Stimulated activated CD8-positive, alpha-beta memory T cell treated with anti-CD3 and anti-CD28 coated beads, Interleukin-7, amount 100 ng/mL, for 4 hours (primary cell): Measurements from ENCODE around the gene MEAK7.

ENCODE experiments used
- DNase-seq, 2 donors: peaks; one replicate each; pipeline ENCODE4 v3.0.0-alpha.2; 2020; ENCODE audit warnings: low read depth in 2 of 2

The MEAK7 gene, protein sequence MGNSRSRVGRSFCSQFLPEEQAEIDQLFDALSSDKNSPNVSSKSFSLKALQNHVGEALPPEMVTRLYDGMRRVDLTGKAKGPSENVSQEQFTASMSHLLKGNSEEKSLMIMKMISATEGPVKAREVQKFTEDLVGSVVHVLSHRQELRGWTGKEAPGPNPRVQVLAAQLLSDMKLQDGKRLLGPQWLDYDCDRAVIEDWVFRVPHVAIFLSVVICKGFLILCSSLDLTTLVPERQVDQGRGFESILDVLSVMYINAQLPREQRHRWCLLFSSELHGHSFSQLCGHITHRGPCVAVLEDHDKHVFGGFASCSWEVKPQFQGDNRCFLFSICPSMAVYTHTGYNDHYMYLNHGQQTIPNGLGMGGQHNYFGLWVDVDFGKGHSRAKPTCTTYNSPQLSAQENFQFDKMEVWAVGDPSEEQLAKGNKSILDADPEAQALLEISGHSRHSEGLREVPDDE

DNA sequence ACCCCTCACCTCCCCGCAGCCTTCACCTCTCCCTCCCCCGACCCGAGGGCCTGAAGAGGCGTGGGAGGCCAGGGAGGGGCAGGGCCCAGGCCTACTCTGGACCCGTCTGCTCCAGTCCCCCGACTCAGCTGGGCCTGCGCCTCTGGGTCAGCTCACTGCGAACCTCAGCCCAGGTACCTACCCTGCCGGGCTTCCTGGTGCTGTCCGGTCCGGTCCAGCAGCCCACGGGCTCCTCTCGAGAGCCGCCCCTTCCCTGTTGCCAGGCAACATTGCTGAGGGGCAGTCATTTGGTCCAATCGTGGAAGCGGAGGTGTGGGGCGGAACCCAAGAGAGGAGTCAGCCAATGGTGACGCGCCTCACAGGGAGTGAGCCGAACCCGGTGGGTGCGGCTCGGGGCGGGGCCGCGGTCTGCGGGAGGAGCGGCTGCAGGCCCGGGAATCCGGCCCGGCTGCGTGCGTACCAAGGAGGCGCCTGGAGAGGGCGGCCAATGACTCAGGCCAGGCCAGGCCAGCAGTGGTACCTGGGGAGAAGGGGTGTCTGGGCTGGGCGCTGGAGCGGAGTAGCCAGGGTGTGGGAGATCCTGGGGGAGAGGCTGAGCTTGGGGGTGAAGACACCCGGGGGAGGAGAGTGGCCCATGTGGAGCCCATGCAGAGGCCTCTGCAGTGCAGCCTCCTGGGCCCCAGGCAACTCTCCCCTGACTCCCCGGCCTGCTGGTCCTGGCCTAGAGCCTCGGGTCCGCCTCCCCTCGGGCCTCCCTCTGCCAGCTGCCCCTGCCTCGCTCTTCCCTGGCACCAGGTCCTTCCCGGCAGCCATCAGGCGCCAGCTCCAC lies at the start of gene MEAK7:
TSS of gene MEAK7 (minus strand) at position 240 of the 829 bp plus-strand sequence. CDS start 6,573 bp downstream, outside the sequence.
- peak; percentile 94 for DNase-seq

DNA sequence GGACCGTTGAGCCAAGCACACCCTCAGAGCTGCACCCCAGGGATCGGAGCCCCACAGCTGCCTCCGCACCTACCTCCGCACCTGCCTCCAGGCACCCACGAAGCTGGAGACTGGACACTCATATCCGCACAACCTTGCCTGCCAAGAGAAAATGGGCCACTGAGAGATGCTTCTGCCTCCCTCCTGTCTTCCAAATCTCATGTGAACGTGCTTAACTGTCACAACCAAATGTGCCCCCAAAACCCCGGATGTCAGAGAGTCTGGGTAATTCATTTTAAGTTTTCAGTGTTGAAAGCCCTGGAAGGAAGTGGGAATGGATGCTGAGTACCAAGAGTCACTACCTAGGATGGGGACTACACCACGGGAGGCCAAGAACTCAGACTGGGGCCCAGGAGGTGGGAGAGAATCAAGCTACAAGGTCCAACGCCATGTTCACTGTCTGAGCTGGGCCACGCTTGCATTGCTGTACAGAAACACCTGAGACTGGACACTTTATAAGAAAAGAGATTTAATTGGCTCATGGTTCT lies 49.5 kb upstream of the MEAK7 start:
- DNase-seq: no peak

DNA sequence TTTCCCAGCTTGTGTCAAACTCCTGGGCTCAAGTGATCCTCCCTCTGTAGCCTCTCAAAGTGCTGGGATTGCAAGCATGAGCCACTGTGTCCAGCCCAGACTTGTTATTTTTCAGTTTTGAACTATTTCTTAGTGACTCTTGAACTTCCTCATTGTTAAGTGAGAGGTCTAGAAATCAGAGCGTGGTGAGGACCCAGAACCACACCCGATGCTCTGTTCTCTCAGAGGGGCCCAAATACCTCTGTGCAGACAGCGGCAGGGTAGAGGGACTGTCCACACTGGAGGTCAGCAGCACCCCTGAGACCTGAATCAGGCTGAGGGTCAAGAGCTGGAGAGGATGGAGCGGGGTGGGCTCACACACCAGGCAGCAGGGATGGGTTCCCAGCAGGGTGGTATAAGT lies 47.7 kb upstream of the MEAK7 start:
- DNase-seq: no peak

DNA sequence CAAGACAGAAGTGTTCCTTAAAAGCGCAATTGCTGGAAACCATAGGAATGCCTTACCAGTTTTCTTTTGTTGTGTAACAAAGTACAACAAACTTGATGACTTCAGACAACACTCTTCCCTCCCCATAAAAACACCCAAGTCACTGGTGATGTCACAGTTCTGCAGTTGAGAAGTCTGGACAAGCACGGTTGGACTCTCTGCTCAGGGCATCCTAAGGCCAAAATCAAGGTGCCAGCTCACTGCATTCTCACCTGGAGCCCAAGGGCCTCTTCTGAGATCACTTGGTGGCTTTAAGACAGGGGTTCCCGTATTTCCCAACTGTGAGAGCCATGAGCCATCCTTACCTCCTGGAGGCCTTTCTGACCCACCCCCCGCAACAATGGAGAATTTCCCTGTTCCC lies 45.6 kb upstream of the MEAK7 start:
- no peak for DNase-seq

DNA sequence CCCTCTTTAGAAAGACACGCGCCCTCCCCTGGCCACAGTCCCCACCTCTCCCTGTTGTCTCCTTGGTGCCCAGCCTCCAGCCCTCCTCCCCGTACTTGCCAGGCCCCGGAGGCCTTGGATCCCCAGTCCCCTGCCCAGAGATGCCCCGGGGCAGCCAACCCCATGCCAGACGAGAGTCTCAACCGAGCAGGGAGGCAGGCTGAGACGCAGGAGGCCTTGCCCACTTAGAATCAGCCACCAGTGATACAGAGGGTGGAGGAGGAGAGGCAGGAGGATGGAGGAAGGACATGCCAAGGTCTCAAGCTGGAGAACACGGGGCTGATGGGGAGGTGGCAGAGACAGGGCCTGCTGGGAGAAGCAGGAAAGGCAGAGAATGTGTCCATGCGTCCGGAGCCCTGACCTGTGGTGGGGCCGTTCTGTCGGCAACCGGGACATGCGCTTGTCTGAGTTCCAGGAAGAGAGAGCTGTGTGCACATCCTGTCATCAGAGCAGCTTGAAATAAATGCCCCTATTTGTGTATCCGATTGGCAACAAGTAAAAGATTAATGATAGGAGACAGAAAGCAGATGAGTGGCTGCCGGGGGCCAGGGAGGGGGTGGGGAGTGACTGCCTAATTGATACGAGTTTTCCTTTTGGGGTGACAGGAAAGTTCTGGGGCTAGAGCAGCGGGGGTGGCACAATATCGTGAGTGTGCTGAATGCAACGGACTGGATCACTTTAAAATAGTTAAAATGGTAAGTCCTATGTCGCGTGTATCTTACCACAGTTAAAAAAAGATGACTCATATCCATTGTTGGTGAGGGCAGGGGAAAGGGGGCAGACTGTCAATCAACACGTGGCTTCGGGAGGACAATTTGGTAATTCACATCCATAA lies 44.7 kb upstream of the MEAK7 start:
- peak; percentile 43 to 60 for DNase-seq

DNA sequence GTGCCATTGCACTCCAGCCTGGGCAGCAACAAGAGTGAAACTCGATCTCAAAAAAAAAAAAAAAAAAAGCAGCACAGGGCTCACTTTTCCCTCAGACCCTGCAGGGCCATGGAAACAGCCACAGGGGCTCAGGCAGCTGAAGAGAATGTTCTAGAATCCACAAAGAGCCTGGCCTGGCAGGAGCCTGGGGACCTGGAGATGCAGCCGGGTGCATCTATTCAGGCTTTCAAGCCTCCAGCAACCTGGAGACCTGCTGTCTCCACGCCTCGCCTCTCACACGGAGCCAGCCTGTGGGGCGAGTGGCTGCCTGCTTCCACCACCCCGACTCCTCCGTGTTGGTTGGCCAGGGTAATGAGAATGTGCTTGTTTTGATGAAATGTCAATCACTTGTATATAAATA lies 44.0 kb upstream of the MEAK7 start:
- DNase-seq: no peak

DNA sequence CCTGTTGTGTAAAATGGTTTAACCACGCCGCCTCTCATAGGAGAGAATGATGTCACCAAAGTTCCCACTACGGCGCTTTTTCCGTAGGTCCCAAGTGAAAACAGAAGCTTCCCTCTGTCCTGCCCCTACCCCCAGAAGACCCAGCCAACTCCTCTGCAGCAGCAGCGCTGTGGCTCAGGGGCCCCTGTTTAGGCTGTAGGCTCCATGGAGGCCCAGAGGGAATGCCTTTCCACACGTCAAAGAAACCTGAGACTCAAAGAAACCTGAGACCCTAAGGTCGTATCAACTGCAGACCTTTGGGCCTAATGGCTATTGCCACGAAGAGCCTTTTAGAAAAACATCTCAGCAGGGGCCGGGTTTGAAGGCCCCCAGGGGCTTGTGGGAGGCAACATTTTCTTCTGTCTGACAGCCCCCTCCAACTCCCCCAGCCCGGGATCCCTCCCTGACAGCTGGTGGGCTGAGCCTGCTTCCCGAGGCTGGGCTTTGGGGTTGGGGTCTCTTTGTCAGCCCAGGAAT lies 43.1 kb upstream of the MEAK7 start:
- no peak for DNase-seq

DNA sequence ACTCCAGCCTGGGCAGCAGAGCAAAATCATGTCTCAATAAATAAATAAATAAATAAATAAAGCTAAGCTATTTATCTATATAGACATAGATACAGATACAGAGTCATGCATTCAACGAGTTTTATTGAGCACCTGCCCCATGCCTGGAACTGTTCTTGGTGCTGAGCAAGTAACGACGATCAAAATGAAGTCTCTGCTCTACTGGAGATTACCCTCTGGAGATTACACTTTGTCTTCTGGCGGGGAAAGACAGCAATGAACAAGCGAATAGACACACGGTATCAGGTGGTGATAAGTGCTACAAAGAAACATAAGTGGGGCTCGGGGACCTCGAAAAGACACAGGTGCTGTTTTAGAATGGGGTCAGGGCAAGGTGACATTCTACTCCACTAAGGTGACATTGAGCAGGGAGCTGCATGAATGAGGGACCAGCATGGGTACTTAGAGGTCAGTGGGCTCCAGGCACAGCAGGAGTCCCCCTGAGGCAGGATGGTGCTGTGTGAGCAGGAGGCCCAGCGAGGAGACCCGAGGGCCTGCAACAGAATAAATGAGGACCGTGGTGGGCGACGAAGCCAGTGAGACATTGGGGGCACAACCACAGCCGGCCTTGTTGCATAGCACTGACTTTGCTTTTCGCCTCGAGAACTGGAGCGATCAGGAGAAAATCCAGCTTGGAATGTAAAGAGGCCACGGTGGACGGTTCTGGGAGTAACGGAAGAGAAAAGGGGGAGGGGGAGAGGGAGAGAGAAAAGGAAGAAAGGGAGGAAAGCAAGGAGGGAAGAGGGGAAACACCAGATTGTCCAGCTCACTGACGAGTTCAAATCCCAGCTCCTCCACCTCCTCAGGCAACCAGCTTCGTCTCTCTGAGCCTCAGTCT lies 42.4 kb upstream of the MEAK7 start:
- no peak for DNase-seq

DNA sequence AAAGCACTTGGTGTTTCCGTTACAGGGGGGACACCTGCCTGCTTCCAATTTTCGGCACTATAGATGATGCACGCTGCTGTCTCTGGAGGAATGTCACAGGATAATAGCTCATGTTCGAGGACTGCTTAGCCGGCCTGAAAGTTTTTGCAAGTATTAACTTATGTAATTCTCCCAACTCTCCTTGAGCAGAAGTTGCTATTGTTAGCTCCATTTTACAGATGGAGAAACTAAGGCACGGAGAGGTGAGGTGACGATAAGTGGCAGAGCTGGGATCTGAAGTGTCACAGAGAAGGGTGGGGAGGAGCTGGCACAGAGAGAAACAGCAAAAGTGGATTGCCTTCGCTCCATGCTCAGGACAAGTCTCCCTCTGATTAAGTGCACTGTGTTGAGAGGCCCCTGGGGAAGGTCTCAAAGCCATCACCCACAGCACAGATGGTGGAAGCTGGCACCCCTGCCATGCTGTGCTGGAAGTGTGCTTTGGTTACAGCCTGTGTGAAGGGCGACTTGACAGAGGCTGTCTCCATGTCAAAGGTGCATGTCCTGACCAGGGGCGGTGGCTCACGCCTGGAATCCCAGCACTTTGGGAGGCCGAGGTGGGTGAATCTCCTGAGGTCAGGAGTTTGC lies 40.8 kb upstream of the MEAK7 start:
- DNase-seq: no peak

DNA sequence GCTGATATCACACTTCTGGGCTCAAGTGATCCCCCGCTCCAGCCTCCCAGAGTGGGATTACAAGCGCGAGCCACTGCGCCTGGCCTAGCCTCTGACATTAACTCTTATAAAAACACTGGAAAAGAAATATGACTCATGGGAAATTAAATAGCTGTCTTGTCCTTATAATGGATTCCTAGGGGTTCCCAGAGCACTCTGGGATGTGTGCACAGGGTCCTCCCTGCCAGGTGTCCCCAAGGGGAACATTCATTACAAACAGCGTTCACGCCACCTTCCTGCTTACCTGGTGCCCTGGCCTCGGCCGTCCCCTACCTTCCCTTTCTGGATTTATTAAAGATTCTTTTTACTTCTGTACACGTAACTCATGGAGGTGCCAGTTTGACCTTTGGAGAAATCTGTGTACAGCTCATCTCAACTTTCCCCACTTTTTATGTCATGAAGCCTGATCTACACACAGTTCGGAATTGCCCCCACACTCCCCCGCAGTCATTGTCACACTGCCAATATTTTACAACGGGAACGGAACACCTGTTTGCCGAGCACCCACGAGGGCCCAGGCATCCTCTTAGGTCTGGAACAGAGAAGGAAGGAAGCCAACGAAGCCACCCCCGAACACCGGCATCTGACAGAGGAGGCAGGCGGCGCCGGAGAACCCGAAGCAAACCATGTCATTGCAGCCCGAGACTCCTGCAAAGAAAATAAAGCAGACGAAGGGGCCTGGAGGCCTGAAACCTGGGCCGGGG lies 39.7 kb upstream of the MEAK7 start:
- peak; percentile 24 to 36 for DNase-seq

DNA sequence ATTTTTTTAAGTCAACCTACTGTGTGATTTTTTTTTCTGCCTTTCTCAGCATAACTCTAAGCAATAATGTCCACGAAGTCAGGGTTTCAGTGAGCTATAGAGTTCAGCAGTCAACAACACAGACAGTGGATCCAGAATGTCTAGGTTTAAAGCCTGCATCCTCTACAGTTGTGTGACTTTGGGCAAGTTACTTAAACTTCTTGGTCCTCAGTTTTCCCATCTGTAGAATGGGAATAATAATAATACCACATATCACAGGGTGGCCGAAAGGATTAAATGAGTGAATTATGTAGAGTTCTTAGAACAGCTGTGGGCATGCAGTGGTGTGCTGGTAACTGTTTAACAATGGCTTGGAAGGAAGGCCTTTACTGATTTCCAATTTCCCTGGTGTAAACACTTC lies 38.8 kb upstream of the MEAK7 start:
- no peak for DNase-seq

DNA sequence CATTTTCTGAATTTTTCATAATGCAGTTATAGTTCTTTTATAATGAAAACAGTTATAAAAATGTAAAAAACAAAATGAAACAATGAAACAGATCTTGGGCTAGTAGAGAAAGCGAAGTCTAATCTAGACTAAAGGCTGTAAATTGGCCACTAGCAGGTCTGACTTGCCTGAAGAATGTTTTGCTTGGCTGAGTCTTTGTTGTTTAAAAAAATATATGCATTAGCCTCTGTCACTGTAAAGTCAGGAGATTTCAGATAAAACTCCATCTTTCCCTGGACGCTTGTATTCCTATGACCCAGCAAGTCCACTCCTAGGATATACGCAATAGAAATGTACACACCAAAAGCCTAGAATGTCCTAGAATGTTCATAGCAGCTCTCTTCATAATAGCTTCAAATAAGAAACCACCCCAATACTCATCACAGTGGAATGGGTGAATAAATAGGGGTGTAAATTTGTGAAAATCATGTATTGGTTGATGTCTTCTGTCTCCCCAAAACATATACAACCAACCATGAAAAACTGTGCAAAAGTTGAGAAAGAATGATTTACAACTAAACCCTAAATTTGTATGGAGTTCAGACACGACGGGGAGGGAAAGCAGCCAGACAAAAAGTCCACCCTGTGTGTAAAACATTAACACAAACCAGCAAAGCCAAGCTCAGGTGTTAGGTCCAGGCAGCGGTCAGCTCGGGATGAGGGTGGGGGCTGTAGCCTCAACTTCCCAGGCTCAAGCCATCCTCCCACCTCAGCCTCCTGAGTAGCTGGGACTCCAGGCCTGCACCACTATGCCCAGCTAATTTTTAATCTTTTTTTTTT lies 37.7 kb upstream of the MEAK7 start:
- DNase-seq: no peak

DNA sequence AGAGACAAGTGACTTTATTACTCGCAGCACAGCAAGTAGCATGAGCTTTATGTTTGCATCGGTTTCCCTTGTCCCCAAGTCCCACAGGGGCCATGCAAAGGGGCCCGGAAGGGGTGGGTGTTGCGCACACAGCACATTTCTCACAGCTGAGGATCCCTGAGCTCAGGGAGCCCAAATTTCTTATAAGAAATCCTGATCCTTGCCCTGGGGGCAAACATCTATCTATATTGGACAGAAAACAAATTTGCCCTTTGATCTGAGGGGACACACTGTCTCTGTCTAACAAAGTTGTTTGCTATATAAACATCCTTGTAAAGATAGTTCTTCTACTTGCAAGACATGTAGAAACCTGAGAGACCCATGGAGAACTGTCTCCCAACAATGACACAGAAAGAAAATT lies 35.7 kb upstream of the MEAK7 start:
- no peak for DNase-seq

DNA sequence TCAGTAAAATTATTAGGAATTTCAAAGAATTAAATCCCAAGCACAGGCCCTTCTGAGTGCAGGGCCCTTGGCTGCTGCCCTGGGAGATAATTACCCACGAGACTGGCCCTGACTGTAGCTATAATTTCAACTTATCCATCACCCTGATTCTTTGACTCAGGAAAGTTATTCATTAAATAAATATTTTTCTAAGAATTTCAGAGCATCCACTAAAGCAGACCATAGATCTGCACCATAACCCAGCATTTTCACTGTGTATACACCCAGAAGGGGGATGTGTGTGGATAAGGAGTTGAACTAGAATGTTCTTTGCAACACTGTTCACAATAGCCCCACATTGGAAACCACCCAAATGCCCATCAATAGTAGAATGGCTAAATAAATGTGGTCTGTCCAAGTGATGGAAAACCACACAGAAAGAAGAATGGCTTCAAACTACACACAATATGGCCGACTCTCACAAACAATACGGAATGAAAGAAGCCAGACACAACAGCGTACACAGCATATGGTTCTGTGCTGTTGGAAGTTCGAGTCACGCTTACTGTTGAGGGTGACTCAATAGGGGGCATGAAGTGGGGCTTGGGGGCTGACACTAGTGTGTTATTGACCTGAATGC lies 33.9 kb upstream of the MEAK7 start:
- no peak for DNase-seq

DNA sequence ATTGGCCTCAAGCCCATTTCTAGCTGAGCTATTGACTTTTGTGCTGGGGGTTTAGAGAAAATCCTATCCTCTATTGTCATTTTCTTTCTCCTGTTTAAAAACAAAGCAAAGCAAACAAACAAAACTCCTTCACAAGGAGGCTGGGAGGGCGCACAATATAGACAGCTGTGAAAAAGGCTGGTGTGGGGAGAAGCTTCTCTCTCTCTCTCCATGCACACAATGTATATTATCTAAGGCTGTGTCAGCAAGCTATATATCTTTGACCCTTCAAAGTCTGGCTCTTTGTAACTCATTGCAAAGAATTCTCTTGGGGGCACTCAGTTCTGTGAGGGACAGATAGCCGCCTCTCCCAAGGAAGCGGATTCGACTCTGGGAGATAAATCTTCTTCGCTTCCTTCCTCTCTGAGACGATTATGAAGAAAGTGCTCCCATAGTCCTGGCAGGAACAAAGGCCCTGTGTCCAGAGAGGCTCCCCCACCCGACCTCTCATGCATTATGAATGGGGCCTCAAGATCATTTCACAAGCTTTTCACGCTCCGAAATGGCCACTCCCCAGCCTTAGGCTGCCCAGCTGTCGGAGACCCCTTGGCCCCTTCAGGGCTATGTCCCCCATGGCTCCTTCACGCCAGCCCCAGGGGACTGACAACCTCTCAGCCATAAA lies 33.2 kb upstream of the MEAK7 start:
- no peak for DNase-seq

DNA sequence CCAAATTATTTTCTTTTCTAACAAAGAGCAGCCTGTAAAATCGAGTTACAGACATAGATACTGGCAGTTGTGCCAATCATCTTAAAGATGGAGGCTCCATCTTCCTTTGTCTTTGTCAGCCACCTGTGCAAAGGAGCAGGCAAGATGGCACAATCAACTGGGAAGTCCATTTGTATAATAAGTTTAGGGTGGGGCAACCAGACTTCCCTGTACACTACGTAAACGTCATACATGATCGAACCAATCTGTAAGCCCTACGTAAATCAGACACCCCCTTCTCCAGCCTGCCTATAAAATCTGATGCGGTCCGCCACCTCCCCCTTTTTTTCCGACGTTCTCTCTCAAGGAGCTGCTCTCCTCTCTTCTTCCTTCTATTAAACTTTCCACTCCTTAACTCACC lies 31.4 kb upstream of the MEAK7 start:
- DNase-seq: no peak

DNA sequence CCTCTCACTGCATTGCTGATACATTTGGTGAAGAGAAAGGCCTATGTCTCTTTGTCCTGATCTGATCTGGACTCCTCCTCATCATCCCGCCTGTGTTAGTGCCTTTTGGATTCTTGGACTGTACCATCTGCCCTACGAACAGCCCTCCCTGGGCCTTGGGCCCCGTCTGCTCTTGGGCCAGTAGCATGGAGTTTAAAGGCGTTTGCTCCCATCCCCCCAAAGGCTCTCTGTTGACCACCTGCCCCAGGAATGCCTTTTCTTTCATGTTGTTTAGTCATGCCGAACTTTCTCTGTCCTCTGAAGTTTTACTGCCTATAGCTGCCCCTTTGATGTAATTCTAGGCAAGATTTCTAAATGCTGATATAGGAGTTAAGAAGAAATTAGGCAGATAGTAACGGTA lies 30.9 kb upstream of the MEAK7 start:
- DNase-seq: no peak
